GM18511 (cell line): ENCODE measurements around the gene BABAM2.

Experiments
- ATAC-seq: cut with Tn5 transposase; IDR thresholded peaks from one replicate; pipeline ENCODE4 v1.9.1; 2021; ENCODE audit warnings: mild to moderate bottlenecking, moderate library complexity; ENCODE audit not compliant: unreplicated experiment

Gene BABAM2

DNA sequence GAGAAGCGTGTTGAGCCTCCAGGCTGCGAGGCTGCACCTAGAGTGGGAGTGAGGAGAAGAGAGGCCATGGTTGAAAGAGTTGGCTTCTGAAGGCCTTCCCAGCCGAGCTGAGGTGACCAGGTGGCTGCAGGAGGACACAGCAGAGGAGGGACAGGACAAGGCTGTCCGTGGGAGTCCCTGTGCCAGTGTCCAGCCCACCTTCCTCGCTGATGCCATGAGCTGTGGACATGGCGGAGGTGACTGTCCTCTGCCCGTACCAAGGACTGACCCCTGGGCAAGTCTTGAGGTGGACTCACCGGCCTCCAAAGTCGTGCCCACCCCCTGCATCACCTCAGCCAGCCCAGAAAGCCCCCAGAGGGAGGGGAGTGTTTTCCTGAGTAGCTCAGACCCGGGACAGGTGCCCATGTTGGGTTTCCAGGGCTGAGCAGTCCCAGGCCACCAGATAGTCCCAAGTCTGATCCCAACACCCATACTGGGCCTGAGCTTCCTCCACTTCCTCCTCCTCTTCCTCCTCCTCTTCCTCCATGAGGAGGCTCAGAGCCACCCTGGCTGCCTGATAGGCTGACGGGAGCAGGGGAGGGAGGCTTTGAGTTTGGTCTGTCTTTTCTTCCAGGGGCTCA lies 459.1 kb downstream of the BABAM2 start:
- no peak for ATAC-seq

DNA sequence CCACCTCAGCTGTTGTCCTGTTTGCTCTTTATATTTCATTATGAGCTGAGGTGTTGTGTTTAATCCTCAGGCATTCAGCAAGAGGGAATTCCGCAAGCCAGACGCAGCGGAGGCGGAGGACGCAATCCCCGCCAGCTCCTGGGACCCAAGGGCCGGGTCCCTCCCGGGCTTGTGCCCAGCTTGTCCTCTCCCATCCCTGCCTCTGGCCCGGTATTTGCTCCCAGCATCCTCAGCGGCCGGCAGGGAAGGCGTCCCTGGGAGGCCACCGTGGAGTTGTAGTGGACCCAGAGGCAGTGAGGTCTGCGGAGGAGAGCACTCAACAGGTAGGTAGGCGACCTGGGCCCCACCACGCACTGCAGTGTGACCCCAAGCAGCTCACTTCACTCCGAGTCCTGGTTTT lies 459.7 kb downstream of the BABAM2 start:
- ATAC-seq, result no peak

DNA sequence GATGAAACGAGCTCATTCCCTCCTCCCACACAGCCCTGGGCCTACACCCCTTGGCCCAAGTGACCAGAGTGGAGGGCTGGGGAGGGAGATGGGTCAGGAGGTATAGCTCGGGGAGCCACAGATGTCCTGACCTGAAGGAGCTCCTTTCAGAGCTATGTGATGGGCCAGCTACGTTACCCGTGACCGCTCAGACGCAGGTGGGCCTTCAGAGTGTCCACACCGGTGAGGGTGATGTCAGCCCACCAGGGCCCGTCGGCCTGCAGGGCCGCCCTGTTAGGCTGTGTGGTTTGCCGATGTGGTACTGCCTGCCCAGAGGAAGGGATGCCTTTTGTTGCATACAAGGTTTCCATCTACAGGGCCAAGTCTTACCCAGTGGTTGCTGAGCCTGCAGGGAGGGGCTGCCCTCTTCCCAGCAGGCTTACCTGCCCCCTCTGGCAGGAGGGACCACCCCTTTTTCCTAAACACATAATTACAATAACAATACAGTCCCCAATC lies 460.3 kb downstream of the BABAM2 start:
- no peak for ATAC-seq

DNA sequence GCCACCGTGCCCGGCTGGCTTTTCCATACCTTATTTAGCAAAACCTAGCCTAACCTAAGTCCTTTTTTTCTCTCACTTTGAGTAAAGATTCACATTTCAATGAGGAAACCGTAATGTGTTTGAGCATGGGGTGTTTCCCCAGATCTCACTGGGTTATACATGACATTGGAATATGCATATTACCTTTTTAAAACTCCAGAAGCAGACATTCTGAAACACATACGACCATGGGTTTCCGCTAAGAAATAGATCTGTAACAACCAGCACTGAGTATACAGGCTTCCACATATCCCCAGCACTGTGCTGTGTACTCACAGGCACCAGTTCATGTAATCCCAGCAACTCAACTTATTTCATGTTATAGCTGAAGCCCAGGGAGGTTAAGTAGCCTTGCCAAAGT lies 461.1 kb downstream of the BABAM2 start:
- no peak for ATAC-seq

DNA sequence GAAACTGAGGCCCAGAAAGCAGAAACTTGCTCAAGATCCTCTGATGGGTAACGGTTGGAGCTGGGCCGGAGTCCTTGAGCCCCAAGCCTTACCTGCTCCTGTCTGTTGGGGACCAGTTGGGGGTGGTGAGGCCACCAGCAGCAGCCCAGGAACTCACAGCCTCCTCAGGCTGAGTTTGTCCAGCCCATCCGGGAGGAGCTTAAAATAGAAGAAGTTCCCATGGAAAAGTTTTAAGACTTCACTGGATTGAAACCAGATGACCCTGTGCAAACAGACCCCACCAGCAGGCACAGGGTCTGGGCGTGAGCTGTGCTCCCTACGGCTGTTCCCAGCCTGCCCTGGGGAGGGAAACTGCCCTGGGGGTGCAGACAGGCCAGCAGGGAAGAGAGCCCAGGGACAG lies 461.6 kb downstream of the BABAM2 start:
- ATAC-seq, result no peak

DNA sequence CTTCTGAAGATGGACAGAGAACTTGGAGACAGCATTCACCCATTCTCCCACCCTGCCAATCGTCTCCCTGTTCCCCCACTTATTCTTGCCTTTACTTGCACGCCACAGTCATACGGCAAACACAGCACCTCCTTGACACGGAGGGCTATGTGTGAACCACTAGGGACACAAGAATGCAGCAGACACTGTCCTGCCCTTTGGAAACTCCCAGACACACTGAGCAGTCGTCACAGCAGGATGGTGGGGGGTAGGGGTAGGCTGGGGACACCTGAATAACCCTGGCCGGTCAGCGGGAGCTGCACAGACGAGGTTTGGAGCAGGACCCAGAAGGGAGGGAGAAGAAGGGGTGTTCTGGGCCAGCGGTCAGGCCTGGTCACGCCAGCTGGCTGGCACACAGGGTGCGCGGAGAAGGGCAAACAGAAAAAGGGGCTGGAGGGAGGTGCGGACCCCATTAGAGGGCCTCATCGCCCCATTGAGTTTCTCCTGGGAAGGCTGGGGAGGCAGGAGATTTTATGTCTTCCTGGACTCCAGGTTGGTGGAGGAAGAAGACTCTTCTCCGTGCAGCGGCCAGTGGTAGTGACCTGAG lies 462.2 kb downstream of the BABAM2 start:
- no peak for ATAC-seq

DNA sequence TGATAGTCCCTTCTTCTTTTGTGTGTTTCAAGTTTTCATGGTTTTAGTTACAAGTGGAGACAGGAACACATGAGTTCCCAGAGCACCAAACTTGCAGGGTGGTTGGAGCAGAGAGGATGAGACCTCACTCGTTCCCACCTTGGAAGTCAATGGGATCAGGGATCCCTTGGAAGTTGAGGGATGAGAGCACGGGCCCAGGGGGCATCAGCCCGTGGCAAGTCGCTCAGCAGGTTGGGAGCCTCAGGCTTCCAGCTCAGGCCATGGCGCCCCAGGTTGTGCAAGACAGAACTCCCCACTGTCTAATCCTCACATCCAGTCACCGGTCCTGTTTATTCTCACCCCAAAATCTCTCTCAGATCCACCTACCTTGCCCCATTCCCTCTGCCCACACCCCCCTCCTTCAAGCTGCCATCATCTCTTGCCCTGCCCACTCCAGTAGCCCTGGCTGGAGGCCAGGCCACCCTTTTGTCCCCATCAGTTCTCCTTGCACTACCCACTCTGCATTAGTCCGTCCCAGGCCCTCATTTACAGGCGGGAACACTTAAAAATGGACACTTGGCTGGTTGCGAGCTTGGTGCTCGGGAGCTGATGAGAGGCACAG lies 464.5 kb downstream of the BABAM2 start:
- no peak for ATAC-seq

DNA sequence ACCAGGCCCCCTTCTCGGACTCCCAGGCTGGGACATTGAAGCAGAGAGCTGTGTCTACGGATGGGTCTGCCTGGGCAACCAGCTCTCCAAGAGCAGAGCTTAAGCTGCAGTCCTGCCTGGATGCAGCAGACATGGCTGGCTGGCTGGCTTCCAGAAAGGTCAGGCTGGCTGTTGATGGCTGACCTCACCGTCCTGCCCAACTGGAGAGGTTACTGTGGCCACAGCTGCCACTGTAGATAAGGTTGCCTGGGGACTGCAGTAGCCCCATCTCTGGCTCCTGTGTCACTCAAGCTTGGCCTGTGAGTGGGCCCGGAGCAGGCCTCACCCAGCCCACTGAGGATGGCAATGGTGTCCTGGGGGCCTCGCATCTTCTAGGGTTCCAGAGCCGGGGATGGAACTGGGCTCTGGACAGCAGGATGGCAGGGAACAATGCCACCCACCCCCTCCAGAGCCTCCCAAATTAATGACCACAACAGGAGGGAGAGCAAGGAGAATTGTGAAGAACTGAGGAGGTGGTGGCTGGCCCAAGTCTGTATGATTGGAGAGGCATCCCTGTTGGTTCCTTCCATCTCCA lies 465.1 kb downstream of the BABAM2 start:
- no peak for ATAC-seq

DNA sequence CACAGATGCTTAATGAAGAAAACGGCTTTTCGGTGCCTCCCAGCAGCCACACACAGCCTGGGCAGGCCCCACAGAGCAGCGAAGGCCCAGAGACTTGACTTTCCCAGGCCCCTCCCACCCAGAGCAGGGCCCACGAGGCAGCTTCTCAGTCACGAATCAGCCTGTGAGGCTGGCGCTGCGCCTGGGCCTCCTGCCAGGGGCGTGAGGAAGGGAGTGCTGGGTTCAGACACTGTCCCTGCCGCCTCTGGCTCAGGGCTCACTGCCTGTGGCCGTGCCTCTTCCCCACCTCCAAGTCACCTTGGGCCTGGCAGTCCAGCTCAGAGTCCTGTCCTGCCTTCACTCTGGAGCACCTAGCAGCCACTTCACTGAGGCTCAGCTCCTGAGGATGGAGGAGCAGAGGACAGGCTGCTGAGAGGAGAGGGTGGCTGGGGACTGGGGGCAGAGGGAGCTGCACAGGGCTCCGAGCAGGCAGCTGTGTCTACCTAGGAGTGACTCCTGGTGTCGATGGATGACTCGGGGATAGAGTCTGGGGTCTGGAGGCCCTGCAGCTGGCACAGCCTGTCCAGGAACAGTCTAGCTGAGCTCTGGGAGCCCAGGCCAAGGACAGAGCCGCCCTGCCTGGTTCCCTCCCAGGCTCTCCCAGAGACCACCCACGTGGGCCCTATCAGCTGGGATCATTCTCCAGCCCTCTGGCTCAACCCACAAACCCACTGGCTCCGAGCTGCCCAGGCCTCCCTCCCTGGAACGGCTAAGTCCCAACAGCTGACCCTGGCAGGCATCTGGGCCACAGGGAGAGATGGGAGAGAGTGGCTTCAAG lies 465.8 kb downstream of the BABAM2 start:
- ATAC-seq, result no peak

DNA sequence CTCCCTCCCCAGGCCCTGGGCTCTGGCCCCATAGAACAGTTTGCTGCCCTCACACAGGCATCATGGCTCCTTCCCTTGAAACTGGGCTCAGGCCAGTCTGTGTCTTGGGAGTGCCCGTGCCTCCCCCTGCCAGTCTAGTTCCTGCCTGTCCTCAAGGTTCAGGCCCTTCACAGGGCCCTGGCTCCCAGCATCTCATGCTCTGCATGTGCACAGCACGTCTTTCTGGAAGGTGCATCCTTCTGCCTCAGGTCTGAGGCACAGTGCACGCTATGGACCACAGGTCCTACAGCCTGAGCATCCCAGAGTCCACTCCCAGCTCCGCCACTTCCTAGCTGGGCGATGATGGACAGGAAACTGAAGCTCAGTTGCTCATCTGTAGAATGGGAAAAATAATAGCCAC lies 466.5 kb downstream of the BABAM2 start:
- no peak for ATAC-seq

DNA sequence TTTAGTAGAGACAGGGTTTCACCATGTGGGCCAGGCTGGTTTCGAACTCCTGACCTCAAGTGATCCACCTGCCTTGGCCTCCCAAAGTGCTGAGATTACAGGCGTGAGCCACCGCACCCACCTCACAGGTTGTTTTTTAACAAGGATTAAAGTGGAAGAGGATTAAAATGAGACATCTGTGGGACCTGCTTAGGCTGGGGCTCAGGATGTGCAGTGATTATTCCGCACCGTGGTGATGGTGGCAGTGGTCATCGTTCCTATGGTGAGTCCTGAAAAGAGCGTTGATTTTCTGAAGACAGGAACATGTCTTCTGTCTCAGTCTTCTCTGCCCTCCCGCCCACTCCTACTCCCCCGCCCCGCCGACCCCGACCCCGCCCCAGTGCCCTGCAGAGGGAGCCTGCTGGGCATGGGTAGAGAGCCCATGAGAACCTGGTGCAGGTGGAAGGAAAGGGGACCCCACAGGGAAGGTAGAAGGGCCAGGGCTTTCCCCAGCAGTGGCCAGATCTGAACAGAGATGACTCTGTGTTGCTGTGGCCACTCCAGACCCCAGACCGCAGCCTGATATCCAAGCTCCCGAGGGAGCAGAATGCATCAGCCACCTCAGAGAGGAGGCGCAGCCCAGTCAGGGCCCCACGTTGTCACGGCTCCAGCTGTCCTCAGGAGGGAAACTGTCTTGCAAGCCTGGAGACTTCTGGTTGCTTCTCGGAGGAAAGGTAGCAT lies 467.6 kb downstream of the BABAM2 start:
- no peak for ATAC-seq

DNA sequence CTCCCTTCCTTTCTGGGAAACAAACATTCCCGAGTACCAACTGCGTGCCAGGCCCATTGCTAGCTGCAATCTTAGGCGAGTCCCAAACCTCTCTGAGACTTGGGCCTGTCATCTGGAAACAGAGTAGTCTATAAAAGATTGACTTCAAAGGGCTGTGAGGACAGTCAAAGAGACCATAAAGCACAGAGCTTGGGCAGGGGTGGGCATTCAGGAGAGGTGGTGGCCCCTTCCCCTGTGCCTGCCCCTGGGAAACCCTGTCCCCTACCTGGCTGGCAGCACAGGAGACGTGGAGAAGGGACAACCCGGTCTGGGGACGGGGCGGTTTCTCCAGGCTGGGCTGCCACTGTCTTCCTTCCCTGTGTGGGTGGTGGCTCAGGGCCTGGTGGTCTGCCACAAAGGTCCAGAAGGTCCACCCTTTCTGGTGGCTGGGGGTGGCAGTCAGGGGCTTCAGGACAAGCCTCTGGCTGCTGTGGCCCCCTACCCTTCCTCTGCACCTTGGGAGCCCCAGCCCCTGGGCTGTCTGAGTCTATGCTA lies 468.2 kb downstream of the BABAM2 start:
- ATAC-seq, result peak; percentile 2

DNA sequence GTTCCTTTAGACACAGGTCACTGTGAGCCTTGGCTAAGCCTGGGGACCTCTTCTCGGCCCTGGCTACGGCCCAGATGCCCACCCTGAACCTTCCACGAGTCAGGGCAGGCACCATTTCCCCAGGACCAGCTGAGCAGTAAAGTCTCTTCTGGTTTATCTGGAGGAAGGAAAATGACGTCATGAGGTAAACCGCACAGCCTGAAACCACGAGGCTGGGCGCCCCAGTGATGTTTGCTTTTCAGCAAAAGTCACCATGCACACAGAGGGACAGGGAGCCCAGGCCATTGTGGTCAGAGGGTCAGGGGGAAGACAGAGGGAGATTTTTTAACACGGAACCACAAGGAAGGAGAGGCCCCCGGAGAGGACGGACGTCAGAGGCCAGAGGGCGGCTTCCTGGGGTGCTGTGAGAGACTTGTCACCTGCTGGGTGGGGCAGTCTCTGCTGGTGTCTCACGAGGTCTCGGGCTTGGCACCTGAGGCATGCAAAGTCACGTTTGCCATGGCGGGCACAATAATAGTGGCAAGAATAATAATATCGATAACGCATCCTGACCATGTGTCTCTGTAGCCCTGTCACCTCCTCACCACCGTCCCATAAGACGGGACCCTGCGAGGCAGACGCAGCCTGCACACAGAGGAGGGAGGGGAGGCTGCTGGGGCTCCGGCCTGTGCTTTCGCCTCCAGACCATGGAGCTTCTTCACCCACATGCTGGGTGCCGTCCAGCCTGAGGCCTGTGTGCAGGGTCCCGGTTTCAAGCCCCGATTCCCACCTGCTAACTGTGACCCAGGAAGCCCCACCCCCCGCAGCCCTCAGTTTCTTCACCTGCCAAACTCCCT lies 468.9 kb downstream of the BABAM2 start:
- peak; percentile 90 for ATAC-seq

DNA sequence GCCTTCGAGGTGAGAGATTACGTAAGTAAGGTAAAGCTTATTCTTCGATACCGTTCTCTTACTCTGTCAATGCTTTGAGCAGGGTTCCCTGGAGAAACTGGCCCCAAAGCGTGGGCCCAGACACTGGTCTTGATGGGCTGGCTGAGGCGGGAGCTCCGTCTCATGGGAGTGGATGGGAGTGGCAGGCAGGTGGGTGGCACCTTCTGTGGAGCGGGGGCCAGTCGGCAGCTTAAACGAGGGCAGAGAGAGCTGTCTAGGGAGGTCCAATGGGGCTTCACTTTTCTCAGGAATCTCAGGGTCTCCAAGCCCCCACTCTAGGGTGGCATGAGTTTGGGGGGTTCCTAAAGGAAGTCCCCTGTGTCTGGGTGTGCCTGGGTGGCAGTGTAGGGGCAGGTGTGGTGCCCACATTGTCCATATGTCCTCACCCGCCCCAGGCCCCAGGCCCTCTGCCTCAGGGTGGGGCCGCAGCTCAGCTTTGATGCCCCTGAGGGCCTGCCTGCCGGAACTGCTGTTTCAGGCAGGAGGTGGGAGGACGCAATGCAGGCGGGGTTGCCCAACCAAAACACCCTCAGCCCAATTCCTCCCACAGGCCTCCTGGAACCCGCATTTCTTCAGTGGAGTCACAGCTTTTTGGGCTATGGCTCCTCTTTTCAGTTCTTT lies 469.7 kb downstream of the BABAM2 start:
- no peak for ATAC-seq

DNA sequence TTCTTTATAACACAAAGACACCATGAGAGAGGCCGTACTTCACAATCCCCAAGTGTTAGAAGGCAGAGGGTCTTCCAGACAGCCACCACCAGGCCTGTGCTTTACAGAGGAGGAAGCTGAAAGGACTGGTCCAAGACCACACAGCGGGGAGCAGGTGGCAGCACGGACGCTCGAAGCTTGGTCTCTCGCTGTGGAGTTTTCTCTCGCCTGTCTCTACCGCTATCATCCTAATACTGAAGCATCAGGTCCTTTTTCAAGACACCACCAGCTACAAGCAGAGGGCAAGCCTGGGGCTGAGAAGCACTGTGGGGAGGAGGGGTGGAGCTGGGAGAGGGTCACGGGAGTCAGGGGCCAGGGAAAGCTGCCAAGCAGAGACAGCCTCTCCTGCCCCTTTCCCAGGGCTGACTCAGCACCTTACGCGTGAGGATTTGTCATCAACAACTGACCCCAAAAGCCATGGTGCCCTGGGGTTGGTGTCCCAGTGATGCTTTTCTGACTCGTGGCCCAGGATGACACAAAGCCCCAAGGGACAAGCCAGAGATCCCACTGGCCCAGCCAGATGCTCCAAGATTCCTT lies 470.3 kb downstream of the BABAM2 start:
- no peak for ATAC-seq

DNA sequence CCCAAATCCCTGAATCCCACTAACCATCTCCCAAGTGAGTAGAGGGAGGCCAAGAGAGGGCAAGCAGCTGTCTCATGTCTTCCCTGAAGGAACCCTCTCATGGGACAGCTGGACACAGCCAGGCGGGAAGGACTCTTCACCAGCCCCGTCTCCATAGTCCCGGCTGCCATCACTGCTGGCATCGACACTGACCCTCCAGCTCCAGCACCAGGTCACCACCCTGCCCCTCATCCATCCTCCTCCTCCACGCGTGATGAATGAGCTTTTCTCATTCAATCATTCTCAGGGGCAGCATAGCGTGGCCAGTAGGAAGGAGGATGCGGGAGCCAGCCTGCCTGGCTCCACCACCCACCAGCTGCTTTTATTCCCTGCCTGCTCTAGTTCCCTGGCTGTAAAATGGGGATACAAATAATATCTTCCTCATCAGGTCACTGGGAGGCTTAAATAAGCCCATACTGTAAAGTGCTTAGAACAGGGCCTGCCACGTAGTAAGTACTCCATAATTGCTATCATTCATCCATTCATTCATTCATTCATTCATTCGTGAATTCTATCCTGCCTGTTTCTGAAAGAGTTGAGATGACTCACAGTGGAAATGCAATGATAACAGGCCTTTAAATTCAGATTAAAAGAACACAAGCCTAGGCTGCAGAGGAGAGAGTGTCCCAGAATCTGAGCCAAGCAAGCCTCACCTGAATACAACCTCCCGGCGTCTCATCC lies 471.6 kb downstream of the BABAM2 start:
- no peak for ATAC-seq

DNA sequence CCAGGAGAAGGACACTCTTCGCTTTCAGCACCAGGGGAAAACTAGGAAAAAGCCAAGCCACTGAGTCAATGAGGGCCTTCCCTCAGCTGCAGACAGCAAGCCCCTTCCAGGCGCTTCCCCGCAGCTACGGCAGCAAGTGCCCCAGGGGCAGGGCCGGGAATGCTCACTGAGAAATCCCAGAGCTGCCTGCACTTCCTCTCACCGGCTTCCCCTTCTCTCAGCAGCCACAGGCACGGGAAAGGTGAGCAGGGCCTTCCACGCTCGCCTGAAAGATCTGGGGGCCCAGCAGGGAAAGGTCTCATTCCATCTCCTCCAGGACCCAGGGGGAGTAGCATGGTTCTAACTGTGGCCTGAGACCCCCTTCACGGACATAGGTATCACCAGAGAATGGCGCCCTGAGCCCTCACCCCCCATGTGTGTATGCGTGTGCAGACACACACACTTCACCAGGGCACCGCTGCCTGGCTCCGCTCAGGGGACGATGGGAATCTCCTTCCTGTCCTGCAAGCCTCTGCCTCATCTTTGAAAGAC lies 472.5 kb downstream of the BABAM2 start:
- ATAC-seq, result no peak
